HG02938 (cell line): ENCODE data around the gene ARL5B.

Source experiments
- ATAC-seq: cut with Tn5 transposase; IDR thresholded peaks from one replicate; pipeline ENCODE4 v1.9.1; 2021; ENCODE audit warnings: mild to moderate bottlenecking, moderate library complexity; ENCODE audit not compliant: unreplicated experiment

Gene ARL5B

DNA sequence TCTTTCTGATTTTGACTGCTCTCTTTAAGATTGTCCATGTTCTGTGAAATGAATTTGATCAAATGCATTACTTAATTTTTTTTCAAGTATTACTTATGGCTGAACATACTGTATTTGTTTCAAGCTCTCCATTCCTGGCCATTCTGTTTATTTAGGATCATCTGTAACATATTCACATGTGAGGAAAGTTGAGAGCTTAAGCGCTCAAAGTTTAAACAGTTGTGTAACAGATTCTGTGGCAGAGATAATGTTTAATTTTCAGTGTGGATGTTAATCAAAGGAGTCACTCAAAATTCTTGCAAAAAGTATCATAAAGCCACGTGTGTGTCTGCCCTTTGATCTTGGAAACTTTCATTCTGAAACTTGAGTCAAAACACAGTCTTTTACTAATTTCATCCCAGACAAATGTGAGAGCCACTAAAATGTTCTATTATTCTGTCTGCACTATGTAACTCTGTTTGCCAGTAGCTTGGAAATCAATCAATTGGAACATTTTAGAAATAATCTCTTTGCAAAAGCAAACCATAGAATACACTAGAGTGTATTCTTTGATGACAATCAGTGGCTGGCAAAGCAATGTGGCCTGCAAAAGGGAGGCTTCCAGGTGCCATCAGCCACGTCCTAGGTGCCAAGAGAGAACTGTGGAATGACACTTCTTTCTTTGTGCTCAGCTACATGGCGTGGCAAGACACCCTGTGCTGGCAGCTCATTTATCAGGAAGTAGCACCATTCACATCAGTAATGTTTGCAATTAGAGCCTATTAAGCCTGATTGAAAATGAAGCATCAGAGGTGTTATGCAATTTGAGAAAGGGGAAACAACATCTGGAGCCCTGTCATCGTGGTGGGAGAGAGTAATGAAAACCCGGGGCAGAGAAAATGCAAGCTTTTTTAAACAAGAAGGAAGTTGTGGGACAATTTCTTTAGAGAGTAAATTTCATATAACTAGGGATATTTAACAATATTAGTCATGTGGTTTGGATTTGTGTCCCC, 40.9 kb downstream of the ARL5B start:
- no peak for ATAC-seq

DNA sequence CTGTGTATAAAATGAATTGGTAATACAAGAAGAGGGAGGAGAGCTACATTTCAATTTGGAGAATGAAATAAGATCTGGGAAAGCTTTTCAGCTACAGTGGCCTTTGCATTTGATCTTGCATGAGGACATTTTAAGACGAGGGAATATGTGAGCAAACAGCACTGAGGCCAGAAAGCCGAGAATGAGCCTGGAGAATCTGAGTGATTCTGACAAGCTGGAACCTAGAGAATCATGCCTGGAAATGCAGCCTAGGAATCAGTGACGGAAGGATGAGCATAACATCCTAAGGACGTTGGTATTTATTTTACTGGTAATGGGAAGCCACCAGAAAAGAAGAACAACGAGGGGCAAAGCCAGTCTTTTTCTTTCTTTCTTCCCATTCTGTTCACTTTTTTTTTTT, 44.3 kb downstream of the ARL5B start:
- no peak for ATAC-seq

DNA sequence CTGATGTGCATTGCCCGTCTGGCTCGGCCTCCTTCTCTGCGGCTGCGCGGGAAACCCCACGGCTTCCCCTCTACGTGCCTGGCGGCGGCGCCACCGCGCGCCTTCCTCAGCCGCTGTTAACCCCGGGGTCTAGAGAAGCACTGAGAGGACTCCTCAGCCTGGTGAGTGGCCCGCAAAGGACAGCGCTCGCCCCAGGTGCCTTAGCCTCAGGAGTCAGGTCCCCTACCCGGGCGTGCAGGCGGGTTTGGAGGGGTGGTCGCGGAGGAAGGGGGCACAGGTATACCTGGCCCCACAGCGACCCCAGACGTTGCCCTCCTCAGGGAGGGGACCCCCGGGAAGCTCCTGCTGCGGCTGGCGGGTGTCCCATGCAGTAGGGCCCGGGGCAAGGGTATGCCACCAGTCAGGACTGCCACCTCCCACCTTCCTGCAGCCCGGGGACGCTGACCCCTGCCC, 51.0 kb downstream of the ARL5B start:
- ATAC-seq: no peak

DNA sequence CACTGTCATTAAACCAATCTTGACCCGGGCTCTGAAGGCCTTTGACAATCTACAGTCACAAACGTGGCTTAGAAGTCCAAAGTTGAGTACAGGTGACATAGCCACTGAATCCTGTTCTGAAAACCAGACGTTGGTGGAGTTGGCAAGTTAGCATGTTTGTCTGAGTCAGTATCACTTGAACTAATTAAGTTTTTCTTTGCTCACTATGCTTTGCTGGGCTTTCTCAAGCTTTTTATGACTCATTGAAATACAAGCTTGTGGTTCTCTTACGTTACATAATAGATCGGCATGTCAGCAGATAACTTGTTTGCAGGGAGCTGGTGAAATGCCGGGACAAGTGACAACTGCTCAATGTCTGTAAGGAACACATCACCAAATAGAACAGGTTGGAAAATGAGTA, 53.8 kb downstream of the ARL5B start:
- no peak for ATAC-seq

DNA sequence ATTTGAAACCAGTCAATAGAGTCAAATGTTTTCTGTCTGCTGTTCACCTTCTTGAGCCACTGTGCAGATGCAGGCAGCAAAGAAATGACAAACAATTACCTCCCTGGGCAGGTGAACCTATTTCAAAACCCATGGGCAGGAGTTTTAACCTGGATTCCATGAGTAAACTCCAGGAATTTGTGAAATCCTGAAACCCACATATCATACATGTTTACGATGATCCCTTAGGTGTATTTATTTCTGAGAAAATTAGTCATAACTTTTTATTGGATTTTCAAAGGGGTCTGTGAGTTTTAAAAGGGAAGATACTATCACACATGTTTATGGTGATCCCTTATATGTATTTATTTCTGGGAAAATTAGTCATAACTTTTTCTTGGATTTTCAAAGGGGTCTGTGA, 59.8 kb downstream of the ARL5B start:
- ATAC-seq: no peak

DNA sequence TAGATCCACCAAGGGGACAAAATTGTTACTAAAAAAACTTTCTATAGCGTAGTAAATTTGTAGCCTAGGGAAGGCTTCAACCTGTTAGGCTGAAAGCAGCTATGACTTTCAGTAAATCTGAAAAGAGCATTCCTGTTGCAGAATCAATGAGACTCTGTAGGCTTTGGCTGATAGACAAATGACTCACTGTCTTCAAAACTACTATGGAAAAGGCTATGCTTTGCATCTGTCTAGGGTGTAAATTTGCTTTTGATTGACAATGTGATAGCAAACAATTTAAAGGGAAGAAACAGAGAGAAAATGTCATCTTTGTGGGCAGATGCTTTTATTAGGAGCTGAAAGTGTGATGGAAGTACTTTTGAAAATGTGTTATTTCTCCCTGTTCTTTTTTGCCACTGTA, 60.6 kb downstream of the ARL5B start:
- no peak for ATAC-seq

DNA sequence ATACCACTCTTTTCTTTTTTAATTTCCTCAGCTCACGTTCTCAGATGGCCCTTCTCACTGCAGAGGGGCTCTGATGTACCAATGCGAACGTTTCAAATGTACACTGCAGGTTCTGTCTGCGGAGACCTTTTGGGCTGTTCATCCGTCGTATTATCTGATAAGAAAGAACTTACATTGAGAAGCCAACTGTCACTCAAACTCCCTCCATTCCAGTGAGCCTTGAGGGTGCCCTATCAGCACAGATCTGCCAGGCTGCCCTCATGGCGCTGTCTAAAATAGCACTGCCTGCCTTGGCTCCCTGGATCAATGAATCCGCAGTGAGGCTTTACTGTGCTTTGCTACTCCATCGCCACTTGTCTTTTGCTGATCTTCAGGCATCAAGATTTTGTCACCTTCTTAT, 61.8 kb downstream of the ARL5B start:
- ATAC-seq: no peak

DNA sequence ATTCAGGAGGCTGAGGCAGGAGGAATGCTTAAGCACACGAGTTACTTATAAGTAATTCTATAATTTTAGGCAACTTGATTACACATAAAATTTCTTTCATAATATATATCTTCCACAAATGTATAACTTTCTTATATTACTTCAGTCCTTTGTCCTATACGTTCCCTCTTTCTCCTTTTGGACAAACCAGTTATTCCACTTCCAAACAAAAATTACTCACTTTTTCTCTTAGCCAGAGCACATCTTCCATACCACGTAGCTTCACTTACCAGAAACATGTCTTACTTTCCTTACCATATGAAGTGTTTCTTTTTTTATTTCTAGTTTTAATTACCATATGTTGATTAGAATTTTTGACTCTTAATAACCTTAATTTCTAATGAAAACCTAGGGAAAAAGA, 64.6 kb downstream of the ARL5B start:
- no peak for ATAC-seq
